WTC11 (cell line): ENCODE results near the gene NDUFB8. TPM values are rescaled to one million over a fixed set of nuclear protein-coding genes. Genes with fewer than 3 reads are reported as not detected.

Experiments used
- ATAC-seq: fragments of 200-7000 bp; cut with Tn5 transposase; 2 replicates; pipeline ENCODE4 v1.10.0; 2021; ENCODE audit warnings: mild to moderate bottlenecking, moderate library complexity
- CTCF ChIA-PET: fragments of 300-600 bp; sonication (Branson Sonifier 250); formaldehyde crosslinking; loops from one replicate; lab custom pipeline; 2021; ENCODE audit warnings: antibody characterized with exemption; lab: Charles Lee
- POLR2A ChIA-PET: fragments of 350-600 bp; sonication (Branson Sonifier 250); formaldehyde crosslinking; loops from one replicate; lab custom pipeline; 2021; ENCODE audit warnings: antibody characterized with exemption; lab: Charles Lee
- DNase-seq: peaks from one replicate; pipeline ENCODE4 v3.0.0; 2021; ENCODE audit warnings: low spot score
- H3K27ac Mint-ChIP-seq: 2 replicates; pipeline ENCODE4 v1.8.0; 2021; ENCODE audit warnings: mixed read lengths
- H3K27me3 Mint-ChIP-seq: 2 replicates; pipeline ENCODE4 v1.8.0; 2021; ENCODE audit warnings: low read depth, mild to moderate bottlenecking, moderate library complexity, mixed read lengths
- H3K36me3 Mint-ChIP-seq: 2 replicates; pipeline ENCODE4 v1.8.0; 2021; ENCODE audit warnings: mixed read lengths
- H3K4me1 Mint-ChIP-seq: 2 replicates; pipeline ENCODE4 v1.8.0; 2022; ENCODE audit warnings: mixed read lengths
- H3K4me3 Mint-ChIP-seq: 2 replicates; pipeline ENCODE4 v1.8.0; 2021; ENCODE audit warnings: mild to moderate bottlenecking, moderate library complexity, mixed read lengths
- H3K9me3 Mint-ChIP-seq: 2 replicates; pipeline ENCODE4 v1.8.0; 2021; ENCODE audit warnings: mixed read lengths
- AR ChIP-seq: fragments of 250-450 bp; sonication (Bioruptor Pico); IDR thresholded peaks from 2 replicates; pipeline ENCODE4 v1.9.0; 2021; ENCODE audit warnings: mild to moderate bottlenecking
- E2F4 ChIP-seq: sonication (generic); formaldehyde crosslinking; IDR thresholded peaks from 2 replicates; pipeline ENCODE4 v1.8.1; 2022; ENCODE audit warnings: low read depth, mild to moderate bottlenecking, moderate library complexity, missing genetic modification reagents, borderline replicate concordance
- ERG ChIP-seq: fragments of 250-450 bp; sonication (Bioruptor Pico); IDR thresholded peaks from 2 replicates; pipeline ENCODE4 v1.8.0; 2021; ENCODE audit warnings: mild to moderate bottlenecking
- GRHL2 ChIP-seq: fragments of 250-450 bp; sonication (Bioruptor Pico); IDR thresholded peaks from 2 replicates; pipeline ENCODE4 v1.8.0; 2022; ENCODE audit warnings: mild to moderate bottlenecking, moderate library complexity; ENCODE audit not compliant: insufficient replicate concordance, severe bottlenecking
- IRF2 ChIP-seq: sonication (generic); formaldehyde crosslinking; IDR thresholded peaks from 2 replicates; pipeline ENCODE4 v1.8.0; 2022; ENCODE audit warnings: low read depth, missing genetic modification reagents, borderline replicate concordance
- KAT7 ChIP-seq: sonication (generic); formaldehyde crosslinking; IDR thresholded peaks from 2 replicates; pipeline ENCODE4 v1.8.1; 2023; ENCODE audit warnings: missing genetic modification reagents, mild to moderate bottlenecking, borderline replicate concordance
- NFATC4 ChIP-seq: fragments of 250-450 bp; sonication (Bioruptor Pico); IDR thresholded peaks from 2 replicates; pipeline ENCODE4 v1.9.0; 2021; ENCODE audit warnings: mild to moderate bottlenecking
- PRDM15 ChIP-seq: sonication (generic); formaldehyde crosslinking; IDR thresholded peaks from 2 replicates; pipeline ENCODE4 v1.8.0; 2022; ENCODE audit warnings: missing genetic modification reagents
- PREB ChIP-seq: sonication (generic); formaldehyde crosslinking; IDR thresholded peaks from 2 replicates; pipeline ENCODE4 v1.8.1; 2022; ENCODE audit warnings: mild to moderate bottlenecking, missing genetic modification reagents, moderate library complexity, borderline replicate concordance
- TEAD1 ChIP-seq: sonication (generic); formaldehyde crosslinking; IDR thresholded peaks from 2 replicates; pipeline ENCODE4 v1.8.0; 2022; ENCODE audit warnings: mild to moderate bottlenecking, missing genetic modification reagents
- ZBTB43 ChIP-seq: sonication (generic); formaldehyde crosslinking; IDR thresholded peaks from 2 replicates; pipeline ENCODE4 v1.8.1; 2023; ENCODE audit warnings: mild to moderate bottlenecking, missing genetic modification reagents
- ZNF232 ChIP-seq: sonication (generic); formaldehyde crosslinking; IDR thresholded peaks from 2 replicates; pipeline ENCODE4 v1.8.0; 2022; ENCODE audit warnings: mild to moderate bottlenecking, missing genetic modification reagents
- total RNA-seq: library from RNA; stranded (reverse); gene quantifications from 3 replicates; pipeline ENCODE4 v1.2.3, GENCODE V29; 2021

Gene NDUFB8
- total RNA-seq, 1 experiment from 2014 or later: 206 TPM

GRCh38 chr10:100554902-100555301 is 25.2 kb upstream of the NDUFB8 start:
- H3K36me3 Mint-ChIP-seq: peaks cover 11% of the 10 kb centered on the region
- ChIA-PET POLR2A (no interaction called here), CTCF (interaction anchor here (3.1 kb wide), 1 partner anchor 20 kb away, joined by 13 read pairs; the partner anchor contains the start of gene HIF1AN)
- no peak overlapping the region for H3K27ac Mint-ChIP-seq
- no peaks in the 10 kb centered on the region for H3K27me3 Mint-ChIP-seq
- no peaks in the 10 kb centered on the region for H3K9me3 Mint-ChIP-seq
- ATAC-seq (no peak), DNase-seq (no peak)
- H3K4me3 Mint-ChIP-seq: no peak overlapping the region
- TF ChIP-seq E2F4 (CRISPR knock-in tag) (no peak), GRHL2 (no peak), KAT7 (CRISPR knock-in tag) (no peak), PRDM15 (CRISPR knock-in tag) (no peak), ZBTB43 (CRISPR knock-in tag) (no peak), NFATC4 (CRISPR knock-in tag) (no peak), PREB (CRISPR knock-in tag) (no peak), TEAD1 (CRISPR knock-in tag) (no peak), IRF2 (CRISPR knock-in tag) (no peak), ZNF232 (CRISPR knock-in tag) (no peak), AR (CRISPR knock-in tag) (no peak)
- H3K4me1 Mint-ChIP-seq: no peaks in the 10 kb centered on the region

- no peak for TF ChIP-seq ERG (CRISPR knock-in tag)
- POLR2A ChIA-PET: interaction anchor here (0.7 kb wide), 1 partner anchor 16 kb away, joined by 4 read pairs; no protein-coding TSS in a partner anchor
- no peak overlapping the region for H3K27ac Mint-ChIP-seq
- H3K9me3 Mint-ChIP-seq: no peaks in the 10 kb centered on the region
- no peak overlapping the region for H3K4me3 Mint-ChIP-seq
- H3K27me3 Mint-ChIP-seq: no peaks in the 10 kb centered on the region
- H3K36me3 Mint-ChIP-seq: peaks cover 21% of the 10 kb centered on the region
- H3K4me1 Mint-ChIP-seq: no peaks in the 10 kb centered on the region
- ATAC-seq (no peak), DNase-seq (no peak)
- CTCF ChIA-PET: interaction anchor here (0.9 to 3.1 kb wide), 2 partner anchors 9 to 19 kb away, joined by 3 to 13 read pairs; partner anchors contain the start of gene HIF1AN
These were observed 24.3 kb upstream of the NDUFB8 start for GRCh38 chr10:100553929-100554328.
